Measurements from ENCODE around the gene GPN2.

GRCh38 chr1:26854906-26855305, 35.2 kb downstream of the GPN2 start:
- no peak for TF ChIP-seq CTCF (IDR thresholded peaks at IDR 0.05)
- TF ChIP-seq POLR2A (IDR thresholded peaks at IDR 0.05): no peak
